TTC549 (cell line): ENCODE data around the gene MCC.

Source experiments
- FAIRE-seq: peaks from 2 replicates; lab custom pipeline; 2012; peaks lifted over from hg19 to GRCh38; lab: Jason Lieb, UNC

Gene MCC

GRCh38 chr5:113172231-113172826 lies 315.9 kb downstream of the MCC start:
- no peak for FAIRE-seq

GRCh38 chr5:113171520-113171919 lies 316.7 kb downstream of the MCC start:
- no peak for FAIRE-seq

GRCh38 chr5:113170707-113171106 lies 317.5 kb downstream of the MCC start:
- no peak for FAIRE-seq

DNA sequence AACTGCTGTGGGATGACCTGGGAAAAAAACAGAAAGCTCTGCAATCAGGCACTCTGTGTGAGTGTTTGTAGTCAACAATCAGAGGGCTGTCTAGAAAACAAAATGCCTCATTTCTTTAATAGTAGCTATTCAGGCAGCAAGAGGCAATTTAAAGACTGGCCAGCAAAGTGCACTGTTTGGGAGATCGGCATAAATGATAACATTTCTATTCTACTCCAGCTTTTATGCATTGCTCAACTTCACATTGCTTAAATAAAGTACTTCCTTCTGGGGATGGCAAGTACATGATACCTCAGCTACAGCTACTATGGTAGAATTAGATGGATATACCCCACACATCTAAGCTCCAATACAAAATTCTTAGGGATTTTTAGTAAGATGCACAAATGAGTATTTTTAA lies 318.5 kb downstream of the MCC start:
- FAIRE-seq: no peak

DNA sequence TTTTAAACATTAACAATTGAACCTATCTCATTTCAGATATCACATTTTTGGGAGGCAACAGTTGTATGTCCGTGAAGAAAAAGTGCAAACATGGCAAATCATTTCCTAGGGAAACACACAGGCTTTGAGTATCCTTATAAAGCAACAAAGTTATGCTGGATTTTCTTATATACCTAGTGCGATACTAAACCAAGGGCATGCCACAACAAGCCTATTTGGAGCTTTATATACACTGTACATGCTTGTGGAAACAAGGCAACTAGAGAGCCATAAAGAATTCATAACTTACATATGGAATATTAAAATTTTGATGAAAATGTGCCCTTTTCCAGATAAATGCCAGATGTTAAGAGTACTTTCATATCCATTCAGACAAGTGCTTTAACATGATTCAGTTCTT lies 320.3 kb downstream of the MCC start:
- FAIRE-seq: no peak

DNA sequence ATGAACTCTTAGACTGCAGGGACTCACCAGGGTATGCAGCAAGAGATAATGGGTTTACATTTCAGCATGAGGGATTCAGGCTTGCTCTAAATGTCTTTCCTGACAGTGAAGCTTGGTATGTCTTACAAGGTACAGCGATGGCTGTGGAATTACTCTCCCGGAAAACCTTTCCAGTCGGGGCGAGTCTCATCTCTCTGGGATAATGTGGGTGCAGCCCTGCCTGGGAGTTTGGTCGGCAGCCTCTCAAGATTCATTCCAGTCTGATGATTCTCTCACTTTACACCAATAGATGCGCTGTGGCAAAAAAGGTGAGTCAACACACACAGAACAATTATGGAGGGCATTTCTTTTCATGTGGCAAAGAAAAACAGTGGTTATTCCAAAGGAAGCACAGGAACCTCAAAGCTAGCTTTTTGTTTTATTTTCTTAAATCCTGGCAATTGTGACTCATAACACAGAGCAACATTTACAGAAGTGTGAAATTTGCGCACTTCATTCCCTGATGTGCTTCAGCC lies 321.3 kb downstream of the MCC start:
- FAIRE-seq: no peak

- no peak for FAIRE-seq
These were observed 322.0 kb downstream of the MCC start for GRCh38 chr5:113166261-113166660.

DNA sequence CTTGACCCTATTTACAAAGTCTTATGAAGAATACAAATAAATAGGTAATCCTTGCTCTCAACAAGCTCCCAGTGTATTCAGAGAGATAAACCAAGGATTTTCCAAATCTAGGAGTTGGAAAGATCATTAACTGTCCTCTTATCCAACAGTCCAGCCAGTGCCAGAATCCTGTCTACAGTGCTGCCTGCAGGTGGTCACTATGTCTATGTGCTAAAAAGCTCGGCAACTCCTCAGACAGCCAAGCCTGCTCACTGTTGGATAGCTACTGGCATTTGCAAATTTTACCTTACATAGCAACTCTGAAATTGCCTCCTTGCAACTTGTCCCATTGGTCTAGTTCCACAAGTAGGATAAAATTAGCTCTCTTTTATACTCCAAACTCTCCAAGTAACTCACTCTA lies 324.2 kb downstream of the MCC start:
- no peak for FAIRE-seq

DNA sequence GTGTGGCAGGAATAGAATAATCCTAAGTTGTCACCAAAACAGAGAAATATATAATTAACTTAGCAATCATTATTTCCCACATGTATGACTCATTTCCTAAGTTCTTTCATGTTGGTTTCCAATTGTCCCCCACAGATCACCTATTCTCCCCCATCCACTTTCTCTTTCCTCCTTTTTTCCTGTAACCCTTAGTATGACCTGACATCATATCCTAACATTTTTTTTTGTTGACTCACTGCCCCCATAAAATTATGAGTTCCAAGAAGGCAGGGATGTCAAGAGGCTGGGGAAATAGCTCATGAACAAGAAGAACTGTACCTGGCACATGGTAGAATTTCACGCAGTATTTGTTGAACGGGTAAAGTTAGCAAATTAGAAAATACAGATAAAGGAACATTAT lies 324.9 kb downstream of the MCC start:
- no peak for FAIRE-seq

DNA sequence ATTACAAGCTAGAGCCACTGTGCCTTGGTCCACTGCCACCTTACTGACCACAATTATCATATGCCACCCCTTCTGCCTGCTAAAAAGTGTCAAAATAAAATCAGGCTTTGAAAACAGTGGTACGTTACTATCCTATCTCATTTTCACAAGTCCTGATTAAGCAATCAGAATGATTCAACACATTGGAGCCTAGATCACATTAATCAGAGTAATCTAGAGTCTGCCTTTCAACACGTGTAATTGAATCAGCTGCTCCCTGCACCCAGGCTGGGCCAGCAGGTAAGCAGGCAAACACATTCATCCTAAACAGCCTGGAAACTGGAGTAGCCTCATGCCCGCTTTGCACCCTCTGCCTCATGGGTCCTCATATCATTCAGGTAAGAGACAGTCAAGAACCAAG lies 325.5 kb downstream of the MCC start:
- no peak for FAIRE-seq

DNA sequence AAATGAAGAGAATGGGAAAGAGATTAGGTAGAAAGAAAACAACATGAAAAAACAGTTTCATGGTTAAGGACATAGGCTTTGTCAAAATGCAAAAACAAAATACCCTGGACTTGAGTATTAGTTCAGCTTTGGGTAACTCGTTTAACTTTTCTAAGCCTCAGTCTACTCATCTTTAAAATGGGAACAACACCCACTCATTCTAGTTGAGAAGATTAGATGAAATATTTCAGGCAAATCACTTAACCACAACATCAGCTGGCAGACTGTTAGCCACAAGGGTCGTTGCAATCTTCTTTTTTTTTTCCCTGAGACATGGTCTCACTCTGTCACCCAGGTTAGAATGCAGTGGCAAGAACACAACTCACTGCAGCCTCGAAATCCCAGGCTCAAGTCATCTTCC lies 326.0 kb downstream of the MCC start:
- no peak for FAIRE-seq

GRCh38 chr5:113161806-113162205 lies 326.4 kb downstream of the MCC start:
- no peak for FAIRE-seq

DNA sequence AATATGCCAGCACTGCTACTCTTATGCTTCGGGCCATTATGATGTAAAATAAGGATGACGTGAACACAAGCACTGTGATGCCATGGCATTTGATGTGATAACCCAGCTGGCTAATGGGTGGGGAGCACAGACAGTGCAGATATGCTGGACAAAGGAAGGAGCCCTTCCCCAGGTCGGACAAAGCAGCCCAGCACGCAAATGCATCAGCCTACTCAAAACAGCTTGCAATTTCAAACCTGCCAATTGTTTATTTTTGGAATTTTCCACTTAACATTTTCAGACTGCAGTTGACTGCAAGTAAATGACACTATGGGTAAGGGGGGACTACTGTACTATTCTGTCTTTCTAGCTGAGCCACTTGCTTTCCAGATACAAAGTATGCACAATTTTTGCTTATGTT lies 330.4 kb downstream of the MCC start:
- no peak for FAIRE-seq

GRCh38 chr5:113156271-113156877 lies 331.9 kb downstream of the MCC start:
- FAIRE-seq: no peak

- FAIRE-seq: no peak
These were observed 334.6 kb downstream of the MCC start for GRCh38 chr5:113153512-113154097.

DNA sequence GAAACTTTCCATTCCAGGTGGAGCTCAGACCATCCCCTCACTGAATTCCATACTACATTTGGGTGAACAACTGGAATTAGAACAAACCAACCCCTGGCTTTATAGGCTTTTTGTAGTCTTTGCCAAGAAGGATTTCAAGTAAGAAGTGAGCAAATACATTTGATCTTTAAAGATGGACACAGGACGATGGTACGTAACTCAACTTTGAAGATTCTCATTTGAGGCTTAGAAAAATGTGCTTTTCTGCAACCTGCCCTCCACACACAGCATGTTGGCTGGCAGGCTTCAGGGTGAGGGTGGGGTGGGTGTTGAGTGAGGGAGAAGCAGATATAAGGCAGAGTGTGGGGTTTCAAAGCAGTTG lies 335.9 kb downstream of the MCC start:
- no peak for FAIRE-seq

DNA sequence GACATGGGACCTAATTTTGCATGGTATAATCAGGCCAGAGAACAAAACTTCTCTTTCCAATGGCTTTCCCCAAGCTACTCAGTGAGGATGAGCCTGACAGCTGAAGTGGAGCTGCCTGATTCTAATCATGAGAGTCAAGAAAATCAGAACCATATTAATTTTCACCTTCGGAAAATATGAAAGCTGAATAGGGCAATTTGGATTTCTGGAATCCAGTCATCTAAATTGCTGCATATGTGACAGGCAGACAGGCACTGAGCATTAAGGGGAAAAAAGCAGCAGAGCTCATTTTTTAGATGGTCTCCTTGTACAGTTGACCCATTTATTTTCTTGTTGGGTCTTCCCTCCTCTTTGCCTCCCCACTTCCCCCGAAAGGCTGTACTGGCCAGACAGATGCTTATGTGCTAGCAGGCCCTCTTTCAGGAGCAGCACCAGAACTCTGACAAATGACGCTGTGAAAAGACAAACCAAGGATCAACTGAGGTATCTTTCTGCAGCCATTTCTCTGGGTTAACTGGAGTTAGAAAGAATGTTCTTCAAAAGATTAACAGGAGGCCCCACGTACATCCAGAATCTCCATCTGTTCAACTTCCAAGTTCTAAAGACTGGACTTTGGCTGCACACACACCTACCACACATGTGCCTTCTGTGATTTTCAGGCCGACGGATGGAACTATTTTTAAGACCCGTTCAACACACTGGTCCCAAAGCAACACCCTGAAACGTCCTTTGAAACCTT lies 336.4 kb downstream of the MCC start:
- no peak for FAIRE-seq

GRCh38 chr5:113150821-113151220 lies 337.4 kb downstream of the MCC start:
- FAIRE-seq: no peak

GRCh38 chr5:113150221-113150620 lies 338.0 kb downstream of the MCC start:
- no peak for FAIRE-seq

GRCh38 chr5:113147537-113147936 lies 340.7 kb downstream of the MCC start:
- no peak for FAIRE-seq

GRCh38 chr5:113147101-113147508 lies 341.1 kb downstream of the MCC start:
- no peak for FAIRE-seq

DNA sequence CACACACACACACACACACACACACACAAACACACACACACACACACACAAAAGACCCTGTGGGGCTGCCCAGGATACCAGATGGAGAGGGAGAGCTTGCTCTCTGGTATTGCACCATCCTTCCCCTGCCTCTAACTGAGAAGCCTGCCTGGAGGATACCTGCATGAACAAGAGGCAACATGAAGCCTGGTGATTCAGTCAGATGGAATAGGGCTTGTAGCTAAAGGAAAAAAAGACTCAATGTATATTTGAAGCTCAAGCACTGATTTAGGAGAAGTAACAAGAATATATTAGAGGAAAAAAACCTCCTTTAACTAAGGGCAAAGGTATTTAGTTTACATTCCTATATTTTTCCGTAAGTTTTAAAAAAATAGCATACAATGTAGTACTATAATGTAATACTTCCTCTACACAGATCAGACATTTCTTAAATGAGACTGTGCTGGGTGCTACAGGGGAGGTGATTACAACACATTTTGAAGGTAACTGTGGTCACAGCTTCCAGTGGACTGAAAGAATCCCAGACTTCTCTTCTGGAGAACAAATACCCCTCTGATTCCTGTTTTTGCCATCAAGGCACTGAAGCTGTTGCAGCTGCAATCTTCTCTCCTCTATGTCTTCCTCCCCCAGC lies 342.4 kb downstream of the MCC start:
- FAIRE-seq: no peak

DNA sequence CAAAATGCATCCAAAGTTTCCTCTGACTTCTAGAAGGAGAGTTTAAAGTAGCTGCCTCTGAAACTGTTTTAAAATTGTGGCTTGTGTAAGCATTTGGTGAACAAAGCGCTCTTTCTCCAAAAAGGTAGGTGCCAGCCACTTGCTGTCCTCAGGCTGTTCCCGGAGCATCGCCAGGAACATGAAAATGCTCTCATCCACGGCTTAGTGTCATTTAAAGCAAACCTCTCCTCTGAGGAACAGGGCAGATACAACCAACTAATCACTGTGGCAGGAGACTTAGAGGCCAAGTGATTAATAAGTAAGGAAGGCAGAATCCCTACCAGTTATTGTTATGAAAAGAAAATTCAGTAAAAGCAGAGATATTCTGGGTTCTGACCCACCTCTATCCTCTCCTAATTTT lies 346.1 kb downstream of the MCC start:
- no peak for FAIRE-seq
